Stimulated activated naive CD4-positive, alpha-beta T cell (primary cell): ENCODE results near the gene HS3ST3B1.

Experiments
- DNase-seq, 6 experiments: peaks; one replicate each; lab custom pipeline; 2025; lab: John Stamatoyannopoulos, UW

The HS3ST3B1 gene

DNA sequence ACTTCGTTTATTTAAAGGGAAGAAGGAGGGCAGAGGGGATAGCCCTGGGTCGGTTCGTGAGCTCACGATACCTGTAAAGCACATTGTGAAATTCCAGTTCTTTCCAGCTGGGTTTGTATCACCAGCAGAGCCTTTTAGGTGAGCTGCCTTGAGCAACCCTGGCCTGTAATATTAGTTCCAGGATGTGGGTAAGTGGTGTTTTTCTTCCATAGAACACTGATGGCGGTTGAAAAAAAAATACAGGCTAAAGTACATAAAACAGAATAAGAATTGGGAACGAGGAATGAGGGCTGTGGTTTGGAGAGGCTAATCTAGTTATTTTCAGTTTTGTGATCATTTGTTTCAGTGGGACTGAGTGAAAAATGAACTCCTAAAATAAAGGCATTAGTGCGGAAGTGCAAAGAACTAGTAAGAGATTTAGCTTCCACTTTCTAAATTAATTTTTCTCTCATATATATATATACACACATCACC is 20.6 kb downstream of the HS3ST3B1 start:
- DNase-seq, result no peak

DNA sequence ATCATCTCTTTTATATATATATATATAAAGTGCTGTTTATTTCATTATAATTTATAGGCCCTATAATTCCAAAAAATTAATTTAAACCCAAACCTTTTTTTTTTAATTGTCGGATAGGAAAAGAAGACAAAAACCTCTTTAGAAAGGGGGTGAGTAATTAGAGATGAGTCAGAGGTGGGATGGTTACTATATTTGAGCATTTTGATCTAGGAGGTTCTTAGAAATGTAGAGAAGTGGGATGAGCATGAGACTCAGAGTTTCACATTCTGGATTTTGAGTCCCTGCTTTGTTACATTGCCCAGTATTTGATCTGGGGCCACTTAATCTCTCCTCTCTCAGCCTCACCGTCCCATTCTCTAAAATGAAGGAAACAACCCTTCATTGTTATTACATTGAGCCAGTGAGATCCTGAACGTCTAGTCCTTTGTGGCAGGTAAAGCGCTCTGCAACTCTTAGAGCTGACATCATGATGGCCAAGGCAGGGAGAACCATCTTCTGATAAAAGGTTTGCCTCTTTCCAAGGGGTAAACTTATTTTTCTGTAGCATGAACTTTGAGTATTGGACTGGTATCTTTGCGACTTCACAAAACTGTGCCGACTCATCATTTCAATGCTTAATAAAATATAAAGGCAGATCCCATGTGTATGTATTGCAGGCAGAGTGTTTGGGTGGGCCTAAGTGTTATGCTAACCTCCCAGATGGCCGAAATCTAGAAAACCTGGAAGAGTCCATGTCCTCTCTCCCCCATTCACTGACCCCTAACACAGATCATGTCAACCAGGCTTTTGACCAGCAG is 21.3 kb downstream of the HS3ST3B1 start:
- no peak for DNase-seq

DNA sequence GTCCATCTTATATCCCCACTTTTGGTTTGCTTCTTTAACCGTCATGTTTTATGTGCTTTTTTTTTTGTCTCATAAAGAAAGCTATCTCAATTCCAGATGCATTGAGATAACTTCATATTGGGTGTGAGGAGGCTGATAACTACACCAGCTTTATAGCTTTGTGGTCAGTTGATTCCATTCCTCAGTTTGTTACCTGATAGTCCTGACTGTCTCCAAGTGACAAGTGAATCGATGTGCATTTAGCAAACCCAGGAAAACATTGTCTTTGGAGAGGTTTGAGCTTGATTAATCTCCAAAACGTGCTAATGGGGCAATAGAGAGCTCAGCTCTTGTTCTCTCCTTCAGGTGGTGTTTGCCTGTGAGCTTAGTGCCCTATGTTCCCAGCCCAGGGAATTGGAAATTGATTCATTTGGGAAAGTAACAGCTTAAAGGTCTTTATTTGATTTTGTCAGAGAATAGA is 22.7 kb downstream of the HS3ST3B1 start:
- no peak for DNase-seq

DNA sequence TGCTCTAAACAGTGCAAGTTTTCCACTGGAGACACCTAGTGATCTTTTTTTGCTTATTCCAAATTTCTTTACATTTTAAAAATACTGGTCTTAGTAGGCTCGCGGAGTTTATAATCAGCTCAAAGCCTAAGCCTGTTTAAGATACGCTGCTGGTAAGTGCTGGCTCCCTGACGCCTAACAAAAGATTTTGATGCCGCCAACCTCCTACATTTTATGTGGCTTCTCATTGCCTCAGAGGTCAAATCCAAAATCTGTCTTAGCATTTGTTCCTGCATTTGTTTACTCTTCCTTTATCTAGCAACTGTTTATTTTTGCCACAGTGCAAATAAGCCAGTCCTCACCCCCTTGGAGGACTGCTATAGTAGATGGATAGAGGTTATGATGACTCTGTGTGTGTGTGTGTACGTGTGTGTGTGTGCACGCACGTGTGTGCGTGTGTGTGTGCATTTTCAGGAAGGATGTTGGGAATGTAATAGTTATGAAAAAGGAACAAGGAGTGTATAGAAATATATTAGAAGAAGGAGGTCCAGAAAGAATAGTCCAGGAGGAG is 24.8 kb downstream of the HS3ST3B1 start:
- DNase-seq, result no peak

DNA sequence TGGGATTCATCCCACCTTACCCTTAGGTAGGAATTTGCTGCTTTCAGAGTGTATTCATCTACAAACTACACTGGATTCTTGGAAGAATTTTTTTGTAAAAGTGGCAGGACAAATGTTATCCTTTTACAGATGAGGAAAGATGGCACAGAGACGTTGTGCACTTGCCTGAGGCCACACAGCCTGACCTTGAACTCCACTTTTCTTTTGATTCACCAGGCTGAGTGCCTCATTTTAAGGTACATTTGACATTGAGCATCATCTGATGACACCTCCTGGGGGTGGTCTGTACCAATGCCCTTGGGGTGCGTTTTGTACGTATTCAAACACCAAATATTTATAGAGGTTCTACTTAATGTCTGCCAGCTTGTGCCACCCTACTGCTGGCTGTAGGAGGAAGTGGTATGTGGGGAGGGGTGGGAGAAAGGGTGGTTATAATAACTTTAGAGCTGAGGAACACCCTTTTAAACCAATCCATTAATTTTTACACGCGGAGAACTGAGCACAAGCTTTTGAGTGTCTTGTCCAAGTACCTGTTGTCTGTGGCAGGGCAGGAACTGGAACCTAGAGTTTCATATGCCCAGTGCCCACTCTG is 29.1 kb downstream of the HS3ST3B1 start:
- no peak for DNase-seq

DNA sequence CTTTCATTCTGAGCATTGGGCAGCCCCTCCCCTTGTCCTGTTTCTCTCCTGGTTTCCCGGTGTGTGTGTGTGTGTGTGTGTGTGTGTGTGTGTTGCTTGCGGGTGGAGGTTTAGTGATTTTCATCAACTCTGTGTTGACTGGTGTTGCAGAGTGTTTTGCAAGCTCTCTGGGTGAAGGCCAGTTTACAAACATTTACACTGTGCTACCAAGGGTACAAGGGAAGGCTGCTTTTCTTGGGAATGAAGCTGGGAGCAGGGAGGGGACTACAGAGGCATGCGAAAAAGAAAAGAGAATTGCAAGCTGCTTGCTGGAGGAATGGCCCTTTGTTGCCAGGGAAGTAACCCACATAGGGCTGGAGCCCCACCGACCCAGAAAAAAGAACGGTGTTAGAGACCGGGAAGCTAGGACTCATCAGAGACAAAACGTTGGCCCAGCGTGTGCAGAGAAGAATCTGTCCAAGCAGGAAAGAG is 29.6 kb downstream of the HS3ST3B1 start:
- no peak for DNase-seq

DNA sequence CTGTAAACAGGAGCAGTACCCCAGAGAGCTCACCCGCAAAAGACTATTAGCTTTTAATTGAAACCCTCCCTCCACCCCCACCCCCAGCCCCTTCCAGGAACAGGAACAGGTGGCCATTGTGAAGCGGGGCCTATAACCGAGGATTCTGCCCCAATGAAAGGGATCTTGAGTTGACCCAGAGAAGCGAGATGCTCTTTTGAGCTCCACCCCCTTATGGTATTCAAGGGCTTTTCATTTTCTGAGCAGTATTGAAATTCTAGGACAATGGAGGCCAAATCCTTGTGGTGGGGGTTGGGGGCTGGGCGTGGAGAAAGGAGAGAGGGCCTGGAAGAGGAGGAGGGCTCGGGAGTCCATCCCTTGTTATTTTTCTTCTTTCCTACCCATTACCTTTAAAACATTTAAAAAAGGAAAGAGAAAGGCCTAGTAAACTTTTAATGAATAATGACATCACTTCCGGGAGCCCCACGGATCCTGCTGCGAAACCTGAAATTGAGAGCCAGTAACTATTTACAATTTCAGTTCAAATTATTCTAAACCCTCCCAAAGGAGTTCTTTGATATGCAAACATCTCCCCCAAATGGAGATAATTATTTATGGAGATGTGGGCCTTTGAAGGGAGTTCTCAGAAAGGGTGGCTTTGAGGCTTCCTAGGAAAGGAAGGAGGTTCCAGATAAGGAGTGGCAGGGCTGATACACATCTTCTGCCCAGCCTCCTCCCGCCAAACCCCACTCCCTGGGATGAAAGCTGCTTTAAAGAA is 30.5 kb downstream of the HS3ST3B1 start:
- no peak for DNase-seq

DNA sequence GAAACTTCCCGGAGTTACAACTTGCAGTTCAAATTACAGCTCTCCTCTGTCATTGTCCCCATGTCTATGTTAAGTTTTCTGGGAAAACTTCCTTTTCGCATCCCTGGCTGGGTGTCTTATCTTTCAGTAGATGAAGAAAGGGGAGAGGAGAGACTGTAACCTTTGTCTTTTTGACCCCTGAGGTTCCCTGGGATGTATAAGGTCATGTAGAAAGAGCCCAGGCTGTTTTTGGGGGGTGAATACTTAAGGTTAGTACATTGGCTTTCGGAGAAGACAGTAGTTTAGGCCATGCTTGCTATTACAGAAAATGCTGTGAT is 31.1 kb downstream of the HS3ST3B1 start:
- no peak for DNase-seq

DNA sequence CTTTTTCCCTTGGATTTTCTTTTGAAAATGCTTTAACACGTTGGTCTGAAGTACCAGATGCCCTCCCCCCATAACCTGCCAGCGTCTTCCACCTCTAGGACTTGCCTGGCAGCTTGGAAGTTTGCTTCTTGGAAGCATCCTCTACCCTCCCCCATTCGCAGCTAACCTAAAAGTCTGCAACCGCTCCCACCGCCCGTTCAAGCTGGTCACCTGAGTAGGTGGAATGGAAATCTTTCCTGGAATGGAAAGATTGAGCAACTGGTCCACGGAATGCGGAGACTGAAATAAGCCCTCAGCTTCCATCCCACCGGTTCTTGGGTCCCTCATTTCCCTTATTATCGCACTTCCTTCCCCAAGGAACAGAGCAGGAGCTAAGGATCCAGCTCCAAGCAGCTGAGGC is 31.4 kb downstream of the HS3ST3B1 start:
- no peak for DNase-seq

DNA sequence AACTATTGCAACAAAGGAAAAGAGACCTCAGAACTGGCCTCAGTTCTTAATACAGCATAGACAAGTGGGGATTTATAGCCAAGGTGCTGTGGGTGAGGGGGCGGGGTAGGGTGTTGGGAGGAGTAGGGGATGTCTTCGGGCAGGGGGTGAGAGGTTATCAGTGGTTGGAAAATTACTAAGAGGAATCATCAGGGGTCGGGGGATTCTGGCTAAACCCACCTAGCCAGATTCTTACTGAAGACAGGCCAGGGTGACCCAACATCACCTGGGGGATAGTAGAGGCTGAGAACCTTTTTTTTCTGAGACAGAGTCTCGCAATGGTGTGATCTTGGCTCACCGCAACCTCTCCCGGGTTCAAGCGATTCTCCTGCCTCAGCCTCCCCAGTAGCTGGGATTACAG is 32.6 kb downstream of the HS3ST3B1 start:
- no peak for DNase-seq

DNA sequence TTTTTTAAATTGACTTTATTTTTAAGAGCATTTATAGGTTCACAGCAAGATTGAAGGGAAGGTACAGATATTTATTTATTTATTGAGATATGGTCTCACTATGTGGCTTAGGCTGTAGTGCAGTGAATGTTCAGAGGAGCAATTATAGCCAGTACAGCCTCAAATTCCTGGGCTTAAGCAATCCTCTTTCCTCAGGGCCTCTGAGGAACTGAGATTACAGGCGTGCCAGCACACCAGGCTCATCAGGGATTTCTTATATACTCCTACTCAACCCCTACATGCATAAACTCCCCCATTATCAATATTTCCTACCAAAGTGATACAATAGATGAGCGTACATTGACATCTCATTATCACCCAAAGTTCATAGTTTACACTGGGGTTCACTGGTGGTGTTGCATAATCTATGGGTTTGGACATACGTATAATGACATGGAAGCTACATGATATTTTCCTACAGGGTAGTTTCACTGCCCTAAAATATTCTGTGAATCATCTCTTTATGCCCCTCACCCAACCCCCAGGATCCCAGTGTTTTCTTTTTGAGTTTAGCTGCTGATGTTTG is 33.5 kb downstream of the HS3ST3B1 start:
- DNase-seq, result no peak

DNA sequence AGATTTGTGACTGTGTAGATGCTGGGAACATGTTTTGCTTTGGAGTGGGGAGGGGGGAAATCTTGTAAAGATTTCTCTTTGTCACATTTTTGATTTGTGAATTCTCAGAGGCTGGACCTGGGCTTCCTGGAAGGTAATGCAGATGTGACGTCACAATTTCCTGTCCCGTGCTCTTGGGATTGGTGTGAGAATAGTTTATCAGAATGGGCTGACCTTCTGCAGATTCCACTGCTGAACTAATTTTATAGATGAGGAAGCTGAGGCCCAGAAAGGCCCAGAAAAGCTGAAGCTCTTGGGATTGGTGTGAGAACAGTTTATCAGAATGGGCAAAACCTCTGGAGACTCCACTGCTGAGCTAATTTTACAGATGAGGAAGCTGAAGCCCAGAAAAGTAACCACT is 34.0 kb downstream of the HS3ST3B1 start:
- DNase-seq, result no peak

DNA sequence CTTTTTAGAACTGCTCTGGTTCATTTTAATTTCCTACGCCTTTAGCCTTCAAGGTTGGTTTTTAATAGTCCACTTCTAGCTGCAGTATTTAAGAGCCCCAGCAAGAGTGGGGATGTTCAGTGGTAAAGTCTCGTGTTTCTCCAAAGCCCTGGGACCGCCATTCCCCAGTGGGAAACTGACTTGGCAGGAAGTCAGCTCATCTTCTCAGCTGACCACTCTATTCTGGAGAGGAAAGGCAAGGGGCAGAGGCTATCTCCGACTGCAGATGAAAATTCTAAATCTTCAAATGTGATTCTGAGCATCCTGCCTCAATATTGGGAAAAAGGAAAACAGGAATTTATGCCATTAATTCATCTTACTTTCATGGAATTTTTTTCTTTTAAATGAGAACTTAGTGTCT is 35.5 kb downstream of the HS3ST3B1 start:
- DNase-seq, result no peak

DNA sequence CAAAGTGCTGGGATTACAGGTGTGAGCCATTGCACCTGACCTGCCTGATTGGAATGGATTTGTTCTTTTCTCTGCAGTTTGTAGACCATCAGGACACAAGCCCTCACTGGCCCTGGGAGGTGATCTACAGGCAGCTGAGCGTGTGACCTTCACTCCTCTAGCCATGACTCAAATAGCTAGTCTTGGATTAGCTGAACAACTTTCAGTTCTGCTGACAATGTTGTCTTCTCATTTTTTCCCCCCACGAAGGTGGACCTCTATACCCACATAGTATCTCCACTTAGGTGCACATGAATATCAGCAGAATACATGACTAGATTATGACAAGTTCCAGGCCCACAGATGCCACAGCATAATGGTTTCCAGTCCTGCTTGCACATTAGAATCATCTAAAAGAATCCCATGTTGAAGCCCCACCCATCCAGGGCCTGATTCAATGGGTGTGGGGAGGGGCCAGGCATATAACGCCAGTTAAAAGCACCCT is 36.8 kb downstream of the HS3ST3B1 start:
- no peak for DNase-seq

DNA sequence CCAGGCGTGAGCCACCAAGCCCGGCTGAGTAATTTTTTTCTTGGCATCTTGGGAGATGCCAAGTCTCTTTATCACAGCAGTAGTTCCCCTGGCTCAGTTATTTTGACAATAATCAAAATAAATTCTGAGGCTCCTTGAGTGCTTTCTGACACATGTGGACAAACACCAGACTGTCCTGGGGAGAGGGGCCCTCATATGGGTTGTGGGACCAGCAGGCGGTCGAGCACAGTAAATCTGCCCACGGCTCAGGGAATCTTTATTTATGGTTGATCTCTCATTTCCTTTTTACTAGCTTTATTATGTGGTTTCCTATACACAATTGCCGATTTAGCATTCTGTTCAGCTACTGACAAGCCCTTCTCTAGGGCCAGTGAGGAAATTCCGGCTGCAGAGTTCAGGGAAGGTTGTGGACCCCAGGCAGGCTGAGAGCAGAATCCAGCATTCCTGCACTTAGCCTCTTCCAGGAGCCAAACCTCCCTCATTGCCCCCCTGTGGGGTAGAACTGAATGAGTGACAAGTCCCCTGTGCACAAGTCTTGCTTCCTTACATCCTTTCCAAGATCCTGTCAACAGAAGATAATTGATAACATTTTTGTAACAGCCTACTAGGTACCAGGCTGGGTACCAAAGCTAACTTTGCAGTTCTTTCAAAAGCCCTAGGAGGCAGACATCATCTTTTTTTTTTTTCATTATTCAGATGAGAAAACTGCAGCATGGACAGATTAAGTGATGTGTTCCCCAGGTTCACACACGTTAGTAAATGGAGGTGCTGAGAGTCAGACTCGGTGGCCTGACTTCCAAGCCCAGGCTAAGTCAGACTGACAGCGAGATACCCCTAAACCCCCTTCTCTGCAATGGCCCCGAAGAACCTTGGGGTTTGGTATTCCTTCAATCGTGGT is 40.2 kb downstream of the HS3ST3B1 start:
- no peak for DNase-seq

DNA sequence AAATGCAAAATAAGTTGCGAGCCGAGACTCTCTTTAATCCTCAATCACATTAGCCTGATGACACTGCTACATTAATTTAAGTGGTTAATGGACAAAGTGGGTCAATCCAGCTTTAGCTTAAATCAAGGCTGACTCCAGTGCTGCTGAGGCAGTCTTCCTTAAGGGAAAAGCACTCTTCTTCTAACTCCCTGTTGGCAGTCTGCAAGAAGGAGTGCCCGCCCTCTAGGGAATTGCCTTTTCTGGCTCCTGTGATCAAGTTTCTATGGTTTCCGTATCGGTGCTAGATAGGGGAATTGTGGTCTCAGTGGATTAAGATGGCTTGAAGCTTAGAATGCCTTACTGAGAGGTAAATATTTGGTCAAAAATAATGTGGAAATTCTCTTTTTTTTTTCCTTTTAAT is 41.0 kb downstream of the HS3ST3B1 start:
- DNase-seq, result no peak

DNA sequence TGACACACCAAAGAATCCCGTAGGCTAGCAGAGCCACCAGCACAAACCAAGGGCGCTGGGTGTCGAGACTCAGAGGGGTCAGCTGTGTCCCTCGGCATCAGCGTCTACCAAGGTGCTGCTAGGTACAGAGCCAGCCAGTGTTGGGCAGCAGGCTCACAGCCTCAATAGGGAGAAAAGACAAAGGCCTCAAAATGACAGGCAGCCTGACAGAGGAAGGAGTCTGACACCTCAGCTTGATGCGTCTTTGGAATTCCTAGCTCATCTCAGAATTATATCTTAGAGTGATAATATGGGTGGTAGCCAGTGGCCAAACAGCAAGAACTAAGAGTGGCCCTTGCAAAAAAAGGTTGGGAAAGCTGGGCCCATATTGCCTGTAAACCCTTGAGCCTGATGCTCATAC is 45.9 kb downstream of the HS3ST3B1 start:
- DNase-seq, result no peak

DNA sequence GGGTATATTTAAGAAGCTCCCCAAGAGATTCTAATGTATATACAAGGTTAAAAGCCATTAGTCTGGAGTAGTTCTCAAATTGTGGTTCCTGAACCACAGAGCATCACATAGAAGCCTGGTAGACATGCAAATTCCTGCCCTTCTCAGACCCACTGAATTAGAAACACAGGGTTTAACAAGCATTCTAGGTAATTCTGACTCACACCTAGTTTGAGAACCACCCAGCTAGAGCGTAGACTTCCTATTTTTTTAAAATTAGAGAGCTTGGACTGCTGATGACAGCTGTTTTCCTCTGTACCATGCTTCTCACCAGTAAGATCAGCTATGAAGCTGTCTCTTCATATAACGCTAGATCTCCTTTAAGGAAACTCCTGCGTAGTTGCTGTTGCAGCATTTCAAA is 50.6 kb downstream of the HS3ST3B1 start:
- DNase-seq, result no peak

DNA sequence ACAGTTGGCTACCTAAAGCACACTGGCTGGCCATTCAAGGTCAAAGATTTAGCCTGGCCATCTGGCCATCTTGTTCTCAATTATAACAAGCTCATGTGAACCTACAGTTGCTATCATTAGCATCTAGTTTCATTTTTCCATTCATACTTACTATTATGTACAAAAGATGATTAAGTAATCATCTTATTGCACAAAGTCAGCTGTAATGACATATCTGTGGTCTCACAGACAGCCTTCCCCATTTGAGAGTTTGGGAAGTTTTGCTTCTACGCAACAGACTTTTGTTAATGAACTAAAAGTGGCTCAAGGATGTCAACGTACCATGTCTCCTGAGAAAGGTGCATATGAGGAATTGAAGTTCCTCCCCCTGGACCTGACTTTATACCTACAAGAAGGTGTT is 51.3 kb downstream of the HS3ST3B1 start:
- DNase-seq, result no peak

DNA sequence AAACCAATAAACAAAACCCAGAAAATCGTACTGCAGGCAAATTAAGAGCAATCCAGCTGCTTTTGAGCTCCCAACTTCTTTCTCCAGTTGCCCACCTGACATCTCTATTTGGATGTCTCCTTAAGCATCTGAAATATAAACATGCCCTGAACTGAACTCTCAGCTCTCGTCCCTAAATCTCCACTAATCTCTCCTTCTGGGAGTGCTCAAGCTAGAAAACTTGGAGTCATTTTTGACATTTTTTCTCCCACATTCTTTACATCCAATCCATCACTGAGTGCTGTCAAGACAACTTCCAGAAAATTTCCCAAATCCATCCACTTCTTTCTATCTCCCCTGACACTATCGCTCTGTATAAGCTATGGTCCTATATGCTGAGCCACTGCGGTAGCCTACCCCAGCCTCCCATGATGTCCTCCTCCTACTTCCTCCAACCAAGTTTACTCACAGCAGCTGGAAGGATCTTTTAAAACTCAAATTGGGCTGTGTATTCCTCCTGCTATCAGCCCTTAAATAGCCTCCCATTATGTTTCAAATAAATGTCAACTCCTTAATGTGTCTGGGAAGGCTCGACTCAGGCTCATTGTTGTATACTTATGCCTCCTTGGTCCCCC is 53.1 kb downstream of the HS3ST3B1 start:
- no peak for DNase-seq

DNA sequence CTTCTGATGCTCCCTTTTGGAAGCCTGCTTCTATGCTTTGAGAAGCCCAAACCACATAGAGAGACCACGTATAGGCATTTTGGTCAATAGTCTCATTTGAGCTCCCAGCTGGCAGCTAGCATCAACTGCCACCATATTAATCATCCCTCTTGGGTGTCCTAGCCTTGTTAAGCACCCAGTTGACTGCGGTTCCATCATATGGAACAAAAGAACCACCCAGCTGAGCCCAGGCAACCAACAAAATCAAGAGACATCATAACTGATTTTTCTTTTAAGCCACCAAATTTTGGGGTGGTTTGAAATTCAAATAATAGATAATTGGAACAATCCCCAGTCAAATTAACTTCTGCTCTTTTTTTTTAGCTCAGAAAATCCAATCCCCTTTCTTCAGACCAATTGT is 53.9 kb downstream of the HS3ST3B1 start:
- no peak for DNase-seq
